ENCODE data around the gene EME2.

GRCh38 chr16:1768767-1769401 is 3.7 kb upstream of the EME2 start:
- TF ChIP-seq EZH2 (IDR thresholded peaks at IDR 0.05; ENCODE audit: borderline replicate concordance, low read length), result no peak
- no peak for TF ChIP-seq CTCF (conservative IDR thresholded peaks at IDR 0.05 in 1 of 2, IDR thresholded peaks at IDR 0.05 in 1 of 2; ENCODE audit: extremely low read depth in 1 of 2, insufficient read depth in 1 of 2, low read depth in 1 of 2, low read length in 2 of 2)
